Progenitor cell of endocrine pancreas (in vitro differentiated cells): Measurements from ENCODE around the gene ENTR1. TPM values are rescaled to one million over a fixed set of nuclear protein-coding genes. Genes with fewer than 3 reads are reported as not detected.

Source experiments
- DNase-seq: peaks from one replicate; pipeline ENCODE4 v3.0.0; 2021; ENCODE audit warnings: low spot score; ENCODE audit not compliant: unreplicated experiment
- H3K27ac Mint-ChIP-seq: 2 replicates; pipeline ENCODE4 v1.8.0; 2021; ENCODE audit warnings: mild to moderate bottlenecking, moderate library complexity, mixed read lengths
- H3K27me3 Mint-ChIP-seq: 2 replicates; pipeline ENCODE4 v1.8.0; 2021; ENCODE audit warnings: mixed read lengths
- H3K36me3 Mint-ChIP-seq: 2 replicates; pipeline ENCODE4 v1.8.0; 2022; ENCODE audit warnings: mixed read lengths; ENCODE audit not compliant: insufficient read depth
- H3K4me1 Mint-ChIP-seq: 2 replicates; pipeline ENCODE4 v1.8.0; 2021; ENCODE audit warnings: low read depth, mixed read lengths
- H3K4me3 Mint-ChIP-seq: 2 replicates; pipeline ENCODE4 v1.8.0; 2021; ENCODE audit warnings: low read depth, mild to moderate bottlenecking, moderate library complexity, mixed read lengths
- H3K9me3 Mint-ChIP-seq: 2 replicates; pipeline ENCODE4 v1.8.0; 2021; ENCODE audit warnings: low read depth, mixed read lengths
- CTCF ChIP-seq: fragments of 200-600 bp; sonication (generic); IDR thresholded peaks from one replicate; pipeline ENCODE4 v1.5.0; 2021; ENCODE audit warnings: antibody characterized with exemption, mild to moderate bottlenecking; ENCODE audit not compliant: unreplicated experiment
- total RNA-seq: library from RNA; stranded (reverse); gene quantifications from 2 replicates; pipeline ENCODE4 v1.2.1, GENCODE V29; 2021

ENTR1 gene
- total RNA-seq, 1 donor from 2014 or later = 70.9 TPM

- Mint-ChIP-seq H3K4me1 (no peaks in the 10 kb centered on the region), H3K4me3 (no peak overlapping the region), H3K27me3 (no peaks in the 10 kb centered on the region), H3K9me3 (no peaks in the 10 kb centered on the region), H3K36me3 (peaks cover 15% of the 10 kb centered on the region), H3K27ac (no peak overlapping the region)
- no peak for TF ChIP-seq CTCF
- no peak for DNase-seq
Observed at GRCh38 chr9:136416914-136417313, 6.5 kb upstream of the ENTR1 start.

- TF ChIP-seq CTCF = no peak
- peaks cover 15% of the 10 kb centered on the region for H3K36me3 Mint-ChIP-seq
- H3K9me3 Mint-ChIP-seq = no peaks in the 10 kb centered on the region
Observed at GRCh38 chr9:136416427-136416826, 6.0 kb upstream of the ENTR1 start.

GRCh38 chr9:136412962-136413361, 2.5 kb upstream of the ENTR1 start:
- TF ChIP-seq CTCF = no peak
- H3K27me3 Mint-ChIP-seq = no peaks in the 10 kb centered on the region
- H3K4me3 Mint-ChIP-seq = no peak overlapping the region
- no peak for DNase-seq
- H3K36me3 Mint-ChIP-seq = peaks cover 13% of the 10 kb centered on the region
- H3K9me3 Mint-ChIP-seq = no peaks in the 10 kb centered on the region
- H3K27ac Mint-ChIP-seq = no peak overlapping the region
- H3K4me1 Mint-ChIP-seq = peaks cover 18% of the 10 kb centered on the region

More at GRCh38 chr9:136416427-136416826, 6.0 kb upstream of the ENTR1 start:
- Mint-ChIP-seq H3K27me3 (no peaks in the 10 kb centered on the region), H3K4me3 (no peak overlapping the region), H3K4me1 (peaks cover 2% of the 10 kb centered on the region), H3K27ac (no peak overlapping the region)
- no peak for DNase-seq

GRCh38 chr9:136411378-136411777, 964 bp upstream of the ENTR1 start:
- no peaks in the 10 kb centered on the region for H3K9me3 Mint-ChIP-seq

GRCh38 chr9:136409557-136410455, 608 bp downstream of the ENTR1 start:
- no peaks in the 10 kb centered on the region for H3K9me3 Mint-ChIP-seq
- H3K27ac Mint-ChIP-seq = peak overlapping the region; percentile 92
- H3K36me3 Mint-ChIP-seq = peaks cover 11% of the 10 kb centered on the region
- TF ChIP-seq CTCF = no peak
- DNase-seq = no peak
- no peaks in the 10 kb centered on the region for H3K27me3 Mint-ChIP-seq
- peaks cover 18% of the 10 kb centered on the region for H3K4me1 Mint-ChIP-seq
- H3K4me3 Mint-ChIP-seq = peak overlapping the region; percentile 88

More at GRCh38 chr9:136411378-136411777, 964 bp upstream of the ENTR1 start:
- Mint-ChIP-seq H3K27ac (peak overlapping the region; percentile 98), H3K4me1 (peaks cover 18% of the 10 kb centered on the region), H3K27me3 (no peaks in the 10 kb centered on the region), H3K4me3 (peak overlapping the region; percentile 92), H3K36me3 (peaks cover 8% of the 10 kb centered on the region)
- TF ChIP-seq CTCF = no peak
- DNase-seq = no peak
